Measurements from ENCODE around the gene PIGU.
"Not testable (repeated sequence)": the region's sequence is repeated elsewhere in the genome, so short reads cannot be mapped to it uniquely, and the experiment has no call there.

PIGU gene

GRCh38 chr20:34622821-34623451 lies 54.0 kb downstream of the PIGU start:
- no peak for DNase-seq

DNA sequence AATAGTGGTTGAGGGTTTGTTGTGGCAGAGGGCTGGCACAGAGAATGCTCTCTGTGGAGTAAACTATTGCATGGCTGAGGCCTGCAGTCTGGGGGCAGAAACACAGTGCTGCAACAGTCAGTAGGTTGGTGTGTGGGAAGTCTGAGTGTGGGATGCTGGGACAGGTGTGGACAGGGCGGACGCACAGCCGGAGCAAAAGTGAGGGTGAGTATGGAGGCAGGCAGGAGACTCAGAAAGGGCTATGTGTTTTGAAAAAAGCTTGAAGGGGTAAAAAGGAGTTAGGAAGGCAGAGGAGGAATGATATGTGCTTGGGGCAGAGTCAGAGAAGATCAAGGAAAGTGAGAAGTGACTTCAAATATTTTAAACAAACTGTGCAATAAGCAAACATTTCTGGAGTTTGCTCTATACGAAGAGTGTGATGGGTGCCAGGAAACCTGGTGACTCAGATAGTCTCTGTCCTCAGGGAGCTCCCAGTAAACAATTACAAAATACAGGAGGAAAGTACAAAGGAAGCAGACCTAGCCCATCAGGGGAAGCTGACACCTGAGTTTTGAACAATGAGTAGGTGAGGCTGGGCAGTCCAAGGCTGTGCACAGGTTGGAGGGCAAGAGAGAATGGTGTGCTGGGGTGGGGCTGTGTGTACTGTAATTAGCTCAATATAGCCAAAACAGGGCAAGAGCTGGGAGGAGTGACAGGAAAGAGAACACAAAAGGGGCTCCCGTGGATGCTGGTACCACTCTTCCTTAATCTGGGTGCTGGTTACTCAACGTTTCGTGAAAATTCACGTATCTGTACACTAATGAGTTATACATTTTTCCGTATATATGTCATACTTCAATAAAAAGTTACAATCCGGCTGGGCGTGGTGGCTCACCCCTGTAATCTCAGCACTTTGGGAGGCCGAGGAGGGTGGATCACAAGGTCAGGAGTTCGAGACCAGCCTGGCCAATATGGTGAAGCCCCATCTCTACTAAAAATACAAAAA lies 55.2 kb downstream of the PIGU start:
- DNase-seq = peak in 1 of 58 donors; percentile 2

DNA sequence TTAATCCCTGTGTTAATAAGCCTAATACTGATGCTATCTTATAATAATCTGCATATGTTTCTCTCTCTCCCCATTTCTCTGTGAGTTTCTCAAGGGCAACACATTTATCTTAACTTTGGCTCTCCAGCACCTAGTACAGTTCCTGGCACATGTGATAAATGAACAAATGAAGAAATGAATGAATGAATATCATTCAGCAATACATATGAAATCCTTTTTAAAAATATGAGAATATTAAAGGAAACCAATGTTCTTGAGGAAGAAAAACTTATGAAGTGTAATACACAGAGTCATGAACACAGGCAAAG lies 55.9 kb downstream of the PIGU start:
- DNase-seq = no peak

DNA sequence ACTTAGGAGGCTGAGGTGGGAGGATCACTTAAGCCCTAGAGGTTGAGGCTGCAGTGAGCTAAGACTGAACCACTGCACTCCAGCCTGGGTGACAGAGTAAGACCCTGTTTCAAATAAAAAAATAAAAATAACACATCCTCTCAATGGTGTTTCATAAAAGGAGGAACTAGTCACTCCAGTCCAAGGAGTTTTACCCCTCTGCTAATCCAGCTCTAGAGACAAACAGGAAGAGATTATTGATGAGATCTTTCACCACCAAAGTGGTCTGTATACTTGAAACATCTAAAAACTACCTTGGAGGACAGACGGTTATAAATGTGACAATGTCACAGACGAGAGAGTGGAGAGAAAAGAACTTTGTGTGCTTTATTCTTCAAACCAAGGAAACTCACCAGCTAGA lies 58.2 kb downstream of the PIGU start:
- no peak for DNase-seq

- DNase-seq = not testable (repeated sequence)
Measured at GRCh38 chr20:34616913-34617312, 60.0 kb downstream of the PIGU start.

- peak in 8 of 58 donors; percentile 10 to 50 (median 21) for DNase-seq
Measured at GRCh38 chr20:34615477-34615876, 61.4 kb downstream of the PIGU start.

DNA sequence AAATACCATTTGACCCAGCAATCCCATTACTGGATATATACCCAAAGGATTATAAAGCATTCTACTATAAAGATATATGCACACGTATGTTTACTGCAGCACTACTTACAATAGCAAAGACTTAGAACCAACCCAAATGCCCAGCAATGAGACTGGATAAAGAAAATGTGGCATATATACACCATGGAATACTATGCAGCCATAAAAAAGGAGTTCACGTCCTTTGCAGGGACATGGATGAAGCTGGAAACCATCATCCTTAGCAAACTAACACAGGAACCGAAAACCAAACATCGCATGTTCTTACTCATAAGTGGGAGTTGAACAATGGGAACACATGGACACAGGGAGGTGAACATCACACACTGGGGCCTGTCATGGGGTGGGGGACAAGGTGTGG lies 64.9 kb downstream of the PIGU start:
- not testable (repeated sequence) for DNase-seq

DNA sequence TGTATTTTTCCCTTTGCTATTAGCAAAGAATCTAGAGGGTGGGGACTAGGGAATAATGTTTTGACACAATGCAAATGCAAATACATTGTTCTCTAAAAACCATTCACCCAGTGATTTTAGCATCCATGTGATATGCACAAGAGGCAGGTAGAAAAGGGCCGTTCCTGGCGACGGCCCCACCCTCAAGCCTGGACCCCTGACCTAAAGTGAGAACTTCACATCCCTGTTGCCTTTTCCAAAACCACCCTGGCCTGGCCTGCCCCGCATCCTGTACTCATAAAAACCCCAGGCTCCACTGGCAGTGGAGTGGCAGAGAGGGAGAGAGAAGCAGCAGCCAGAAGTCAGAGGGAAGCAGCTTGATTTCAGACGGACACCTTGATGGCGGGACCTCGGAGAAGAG lies 69.8 kb downstream of the PIGU start:
- no peak for DNase-seq

- DNase-seq = no peak
Measured at GRCh38 chr20:34604980-34605788, 71.7 kb downstream of the PIGU start.

DNA sequence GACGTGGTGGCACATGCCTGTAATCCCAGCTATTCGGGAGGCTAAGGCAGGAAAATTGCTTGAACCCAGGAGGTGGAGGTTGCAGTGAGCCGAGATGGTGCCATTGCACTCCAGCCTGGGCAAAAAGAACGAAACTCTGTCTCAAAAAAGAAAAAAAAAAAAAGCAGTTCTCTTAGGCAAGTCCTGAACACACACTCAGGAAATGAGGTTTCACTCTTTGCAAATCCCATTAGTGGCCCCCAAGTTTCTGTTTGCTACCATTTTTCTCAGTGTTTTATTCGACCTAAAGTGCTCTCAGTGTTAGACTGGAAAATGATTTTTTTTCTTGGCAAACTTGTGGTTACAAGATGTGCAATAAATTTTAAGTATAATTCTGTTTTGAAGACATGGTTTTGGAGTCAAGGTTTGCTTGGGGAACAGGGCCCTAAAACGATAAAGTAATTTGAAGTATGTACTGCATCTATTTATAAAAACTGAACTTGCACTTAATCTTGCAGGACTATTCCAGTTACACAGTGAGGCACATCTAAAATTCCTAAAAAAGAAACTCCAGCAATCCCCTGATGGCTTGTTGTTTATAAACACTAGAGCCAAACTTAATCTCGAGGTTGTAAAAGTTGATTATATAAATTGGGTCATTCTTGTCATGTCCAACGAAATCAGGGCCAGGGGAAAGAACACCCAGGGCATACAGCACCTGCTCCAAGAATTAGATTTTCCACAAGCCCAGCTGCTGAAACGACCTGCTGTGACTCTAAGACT lies 75.8 kb downstream of the PIGU start:
- DNase-seq = no peak

GRCh38 chr20:34595377-34596184 lies 81.3 kb downstream of the PIGU start:
- no peak for DNase-seq

- no peak for DNase-seq
Measured at GRCh38 chr20:34586488-34587163, 90.3 kb downstream of the PIGU start.

GRCh38 chr20:34585019-34585418 lies 91.9 kb downstream of the PIGU start:
- DNase-seq = no peak

- DNase-seq = no peak
Measured at GRCh38 chr20:34583544-34583943, 93.3 kb downstream of the PIGU start.

GRCh38 chr20:34582911-34583310 lies 94.0 kb downstream of the PIGU start:
- DNase-seq = no peak

DNA sequence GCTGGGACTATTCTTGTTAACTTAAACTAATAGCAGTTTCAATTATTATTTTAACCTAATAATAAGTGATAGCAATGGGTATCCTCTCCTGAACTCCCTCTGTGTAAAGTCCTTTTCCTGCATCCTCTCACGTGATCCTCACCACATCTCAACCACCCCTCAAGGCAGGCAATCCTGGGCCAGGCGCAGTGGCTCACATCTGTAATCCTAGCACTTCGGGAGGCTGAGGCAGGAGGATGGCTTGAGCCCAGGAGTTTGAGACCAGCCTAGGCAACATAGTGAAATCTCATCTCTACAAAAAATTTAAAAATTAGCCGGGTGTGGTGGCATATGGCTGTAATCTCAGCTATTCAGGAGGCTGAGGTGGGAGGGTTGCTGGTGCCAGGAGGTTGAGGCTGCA lies 94.7 kb downstream of the PIGU start:
- DNase-seq = no peak

- DNase-seq = peak in 26 of 58 donors; percentile 13 to 65 (median 34)
Measured at GRCh38 chr20:34581341-34582184, 95.3 kb downstream of the PIGU start.

All from anterior cingulate cortex (tissue), 58 donors.